SU-DHL-6 (cell line): ENCODE results near the gene SLC25A26.

Experiments
- H2AFZ ChIP-seq: fragments of 200-600 bp; sonication (generic); 2 replicates; pipeline ENCODE4 v1.6.1; 2014; ENCODE audit warnings: low read depth, mild to moderate bottlenecking, moderate library complexity, mixed read lengths, antibody characterized with exemption, low read length; ENCODE audit not compliant: severe bottlenecking
- H3F3A ChIP-seq: fragments of 200-600 bp; shearing (Covaris generic); 2 replicates; pipeline ENCODE4 v1.6.0; 2016; ENCODE audit warnings: antibody characterized with exemption, mild to moderate bottlenecking; ENCODE audit not compliant: insufficient read depth
- H3K27ac ChIP-seq: fragments of 200-600 bp; sonication (generic); 2 replicates; pipeline ENCODE4 v1.5.1; 2016; ENCODE audit warnings: low read depth, mild to moderate bottlenecking, low read length, moderate library complexity, mixed read lengths
- H3K27me3 ChIP-seq: fragments of 200-600 bp; sonication (generic), shearing (Covaris generic); 2 replicates; pipeline ENCODE4 v1.6.0; 2014; ENCODE audit warnings: mild to moderate bottlenecking, low read length
- H3K36me3 ChIP-seq: fragments of 200-600 bp; sonication (generic); 2 replicates; pipeline ENCODE4 v1.6.1; 2014; ENCODE audit warnings: mild to moderate bottlenecking, low read length, mixed read lengths
- H3K4me2 ChIP-seq: fragments of 300-600, 200-600 bp; shearing (Covaris generic), sonication (generic); 2 replicates; pipeline ENCODE4 v1.6.0; 2014; ENCODE audit warnings: low read length, low read depth, mild to moderate bottlenecking; ENCODE audit not compliant: poor library complexity, severe bottlenecking
- H3K4me3 ChIP-seq: fragments of 200-600 bp; sonication (generic); 2 replicates; pipeline ENCODE4 v1.5.1; 2014; ENCODE audit warnings: antibody characterized with exemption, low read length, mild to moderate bottlenecking, mixed read lengths; ENCODE audit not compliant: insufficient read depth, poor library complexity, severe bottlenecking
- H3K79me2 ChIP-seq: fragments of 200-600 bp; sonication (generic); 2 replicates; pipeline ENCODE4 v1.6.1; 2014; ENCODE audit warnings: mild to moderate bottlenecking, low read length, moderate library complexity; ENCODE audit not compliant: insufficient read depth
- H3K9ac ChIP-seq: fragments of 200-600 bp; sonication (generic); 2 replicates; pipeline ENCODE4 v1.7.0; 2014; ENCODE audit warnings: mild to moderate bottlenecking, low read length
- H3K9me2 ChIP-seq: fragments of 200-600 bp; sonication (generic); replicated peaks from 2 replicates; pipeline ENCODE4 v1.6.1; 2014; ENCODE audit warnings: low read length; ENCODE audit not compliant: insufficient read depth
- H3K9me3 ChIP-seq: fragments of 200-600 bp; sonication (generic); 2 replicates; pipeline ENCODE4 v1.6.1; 2014; ENCODE audit warnings: low read length, mixed read lengths; ENCODE audit not compliant: insufficient read depth
- H4K20me1 ChIP-seq: fragments of 200-600 bp; sonication (generic); 2 replicates; pipeline ENCODE4 v1.6.1; 2014; ENCODE audit warnings: low read depth, mild to moderate bottlenecking, antibody characterized with exemption, low read length, moderate library complexity, mixed read lengths
- CTCF ChIP-seq: fragments of 200-600 bp; sonication (generic); IDR thresholded peaks from one replicate; pipeline ENCODE4 v1.5.1; 2017; ENCODE audit warnings: antibody characterized with exemption, mild to moderate bottlenecking, low read length, moderate library complexity; ENCODE audit not compliant: insufficient read depth, poor library complexity, severe bottlenecking
- EZH2phosphoT487 ChIP-seq: fragments of 200-600 bp; sonication (generic), shearing (Covaris generic); conservative IDR thresholded peaks from 2 replicates; pipeline ENCODE4 v1.6.1; 2018; ENCODE audit warnings: mild to moderate bottlenecking, antibody characterized with exemption, low read length, moderate library complexity, mixed read lengths

SLC25A26 gene

DNA sequence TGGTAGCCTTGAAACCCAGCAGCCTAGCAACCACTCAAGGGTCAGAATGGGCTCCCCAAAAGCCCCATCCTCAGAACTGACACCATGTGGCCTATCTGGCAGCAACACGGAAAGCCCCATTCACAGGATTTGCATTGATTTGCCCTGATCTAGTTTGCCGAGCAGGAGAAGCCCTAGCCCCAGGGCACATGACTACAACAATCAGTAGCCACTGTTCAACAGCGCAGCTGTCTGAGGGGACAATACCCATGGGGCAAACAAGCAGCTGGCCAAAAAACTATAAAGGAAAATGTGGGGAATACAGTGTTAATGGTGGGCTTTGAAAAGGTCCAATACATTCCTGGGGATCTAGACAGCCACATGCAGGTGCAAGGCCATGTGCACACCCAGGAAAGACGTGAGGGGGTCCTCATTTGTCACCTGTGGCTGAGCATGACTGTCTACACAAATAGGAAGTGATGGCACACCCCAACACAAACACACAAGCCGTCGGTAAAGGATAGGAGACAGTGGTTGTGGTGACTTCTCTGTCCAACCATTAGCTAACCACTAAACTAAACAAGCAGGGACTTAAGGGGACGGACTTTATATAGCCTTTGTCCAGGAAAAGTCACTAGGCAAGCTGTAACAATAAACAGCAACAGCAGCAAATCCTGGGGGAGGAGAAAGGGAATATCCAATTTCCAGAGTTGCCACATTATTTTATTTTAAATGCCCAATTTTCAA is 166.3 kb downstream of the SLC25A26 start:
- TF ChIP-seq CTCF (no peak), EZH2phosphoT487 (no peak)
- Histone ChIP-seq H3K79me2 (no peaks in the 10 kb centered on the region), H3F3A (no peaks in the 10 kb centered on the region), H2AFZ (no peak overlapping the region), H3K27me3 (no peaks in the 10 kb centered on the region), H3K4me3 (no peak overlapping the region), H4K20me1 (no peaks in the 10 kb centered on the region), H3K27ac (no peak overlapping the region), H3K9me3 (no peaks in the 10 kb centered on the region), H3K9me2 (no peaks in the 10 kb centered on the region), H3K9ac (no peak overlapping the region), H3K36me3 (no peaks in the 10 kb centered on the region), H3K4me2 (no peak overlapping the region)

- TF ChIP-seq EZH2phosphoT487, result no peak
- TF ChIP-seq CTCF, result no peak
- H2AFZ ChIP-seq, result no peak overlapping the region
- H3K27ac ChIP-seq, result no peak overlapping the region
- H3K36me3 ChIP-seq, result no peaks in the 10 kb centered on the region
- no peaks in the 10 kb centered on the region for H3K27me3 ChIP-seq
- no peaks in the 10 kb centered on the region for H3K9me3 ChIP-seq
- no peaks in the 10 kb centered on the region for H3F3A ChIP-seq
- H3K4me2 ChIP-seq, result no peak overlapping the region
- H3K4me3 ChIP-seq, result no peak overlapping the region
- H3K9ac ChIP-seq, result no peak overlapping the region
- H3K79me2 ChIP-seq, result no peaks in the 10 kb centered on the region
- no peaks in the 10 kb centered on the region for H4K20me1 ChIP-seq
- H3K9me2 ChIP-seq, result no peaks in the 10 kb centered on the region
Measured at GRCh38 chr3:66390013-66390412, 169.2 kb downstream of the SLC25A26 start.

GRCh38 chr3:66392512-66392911 is 171.7 kb downstream of the SLC25A26 start:
- Histone ChIP-seq H3K79me2 (no peaks in the 10 kb centered on the region), H3K4me3 (no peak overlapping the region), H3K9ac (no peak overlapping the region), H3K27me3 (no peaks in the 10 kb centered on the region), H3K9me3 (no peaks in the 10 kb centered on the region), H3K27ac (no peak overlapping the region), H4K20me1 (no peaks in the 10 kb centered on the region), H3K9me2 (no peaks in the 10 kb centered on the region), H3K4me2 (no peak overlapping the region), H2AFZ (no peak overlapping the region), H3K36me3 (no peaks in the 10 kb centered on the region), H3F3A (no peaks in the 10 kb centered on the region)
- TF ChIP-seq EZH2phosphoT487, result no peak

DNA sequence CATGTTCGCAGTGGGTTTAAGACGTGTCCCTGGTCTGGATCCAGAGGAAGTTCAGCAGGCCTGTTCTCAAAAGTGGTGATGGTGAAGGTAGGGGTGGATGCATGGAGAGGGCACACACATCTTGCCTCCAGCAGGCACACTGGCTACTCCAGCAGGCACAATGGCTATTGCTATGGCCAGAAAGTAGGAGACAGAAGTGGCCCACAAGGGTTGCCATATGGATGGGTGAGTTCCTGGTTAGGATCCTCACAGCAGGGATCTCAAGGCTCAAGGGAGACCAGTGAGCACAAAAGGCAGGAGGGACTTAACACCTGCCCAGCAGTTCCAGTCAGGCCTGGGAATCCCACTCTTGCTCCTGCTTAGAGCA is 172.1 kb downstream of the SLC25A26 start:
- TF ChIP-seq EZH2phosphoT487 (no peak), CTCF (no peak)
- H3K36me3 ChIP-seq, result no peaks in the 10 kb centered on the region

More for the DNA sequence above, 172.1 kb downstream of the SLC25A26 start:
- Histone ChIP-seq H3K9ac (no peak overlapping the region), H3K9me3 (no peaks in the 10 kb centered on the region), H3K27ac (no peak overlapping the region), H2AFZ (no peak overlapping the region), H4K20me1 (no peaks in the 10 kb centered on the region), H3K4me2 (no peak overlapping the region), H3K27me3 (no peaks in the 10 kb centered on the region), H3K79me2 (no peaks in the 10 kb centered on the region), H3K4me3 (no peak overlapping the region), H3F3A (no peaks in the 10 kb centered on the region), H3K9me2 (no peaks in the 10 kb centered on the region)
